Spleen (tissue), 7 donors: Measurements from ENCODE around the gene CFAP251.

Source experiments
- CTCF ChIP-seq, 11 experiments: fragments of 200-600 bp in 7 of 11; fragments of 450-650 bp in 4 of 11; sonication (generic) in 4 of 11; IDR thresholded peaks in 8 of 11; conservative IDR thresholded peaks in 3 of 11; 1 replicate in 7 of 11; 2 replicates in 4 of 11; pipeline versions ENCODE4 v1.4.0 to v1.8.0; 2016 to 2021; ENCODE audit warnings: antibody characterized with exemption in 11 of 11, inconsistent platforms in 4 of 11, mild to moderate bottlenecking in 1 of 11
- POLR2AphosphoS5 ChIP-seq, 3 donors: sonication (generic); formaldehyde crosslinking; IDR thresholded peaks; one replicate each; pipeline ENCODE4 v1.5.1; 2017; ENCODE audit warnings: antibody characterized with exemption in 3 of 3
- donor health status: DM: no; HTN: no; CAD: no; lungs with moderate emphysema.
- donor health status: DM: no; HTN: no; CAD: no.
- donor health status: DM: no; HTN: no; CAD: no.

- TF ChIP-seq POLR2AphosphoS5 (IDR thresholded peaks at IDR 0.05) = no peak
- peak in 7 of 11 experiments; percentile 12 to 51 (median 36) for TF ChIP-seq CTCF (IDR thresholded peaks at IDR 0.05 in 8 of 11, conservative IDR thresholded peaks at IDR 0.05 in 3 of 11)
These were observed 37.2 kb downstream of the CFAP251 start for GRCh38 chr12:121955258-121956237.
